HEK293 (cell line): ENCODE results near the gene TUBGCP3.

Experiments used
- BCL11B ChIP-seq: fragments of 450-650 bp; formaldehyde crosslinking; IDR thresholded peaks from 2 replicates; pipeline ENCODE4 v1.5.1; 2016; ENCODE audit warnings: low read depth, missing biosample characterization, missing genetic modification characterization
- EGR2 ChIP-seq: fragments of 450-650 bp; formaldehyde crosslinking; IDR thresholded peaks from 2 replicates; pipeline ENCODE4 v1.5.1; 2016; ENCODE audit warnings: low read depth, missing biosample characterization, missing genetic modification characterization
- KLF8 ChIP-seq: fragments of 450-650 bp; formaldehyde crosslinking; IDR thresholded peaks from 2 replicates; pipeline ENCODE4 v1.5.1; 2016; ENCODE audit warnings: missing biosample characterization, missing genetic modification characterization
- KLF9 ChIP-seq: fragments of 450-650 bp; formaldehyde crosslinking; IDR thresholded peaks from 2 replicates; pipeline ENCODE4 v1.5.1; 2016; ENCODE audit warnings: missing biosample characterization, missing genetic modification characterization, low read depth
- SCRT2 ChIP-seq: fragments of 450-650 bp; formaldehyde crosslinking; IDR thresholded peaks from 2 replicates; pipeline ENCODE4 v1.5.1; 2016; ENCODE audit warnings: missing biosample characterization, missing genetic modification characterization
- ZBTB17 ChIP-seq: fragments of 450-650 bp; formaldehyde crosslinking; IDR thresholded peaks from 2 replicates; pipeline ENCODE4 v1.5.1; 2016; ENCODE audit warnings: missing biosample characterization, missing genetic modification characterization
- ZBTB21 ChIP-seq: fragments of 450-650 bp; formaldehyde crosslinking; IDR thresholded peaks from 2 replicates; pipeline ENCODE4 v1.5.1; 2017; ENCODE audit warnings: missing biosample characterization, missing genetic modification characterization
- ZNF175 ChIP-seq: fragments of 450-650 bp; formaldehyde crosslinking; IDR thresholded peaks from 2 replicates; pipeline ENCODE4 v1.5.1; 2016; ENCODE audit warnings: missing biosample characterization, missing genetic modification characterization
- ZNF214 ChIP-seq: fragments of 450-650 bp; formaldehyde crosslinking; IDR thresholded peaks from 2 replicates; pipeline ENCODE4 v1.5.1; 2017; ENCODE audit warnings: missing biosample characterization, mild to moderate bottlenecking, missing genetic modification characterization, borderline replicate concordance
- ZNF274 ChIP-seq, 2 experiments: fragments of 200-500 bp in 1 of 2; fragments of 450-650 bp in 1 of 2; sonication (Bioruptor generic) in 1 of 2; formaldehyde crosslinking in 1 of 2; IDR thresholded peaks; 2 replicates each; pipeline versions ENCODE4 v1.5.1 to v1.6.1; 2014 to 2016; ENCODE audit warnings: borderline replicate concordance in 1 of 2, inconsistent platforms in 1 of 2, low read length in 1 of 2, missing biosample characterization in 1 of 2, missing genetic modification characterization in 1 of 2
- ZNF391 ChIP-seq: fragments of 450-650 bp; formaldehyde crosslinking; IDR thresholded peaks from 2 replicates; pipeline ENCODE4 v1.5.1; 2016; ENCODE audit warnings: low read depth, missing biosample characterization, missing genetic modification characterization, borderline replicate concordance
- ZNF423 ChIP-seq: fragments of 450-650 bp; formaldehyde crosslinking; IDR thresholded peaks from 2 replicates; pipeline ENCODE4 v1.5.1; 2016; ENCODE audit warnings: missing biosample characterization, missing genetic modification characterization
- ZNF473 ChIP-seq: fragments of 450-650 bp; formaldehyde crosslinking; IDR thresholded peaks from 2 replicates; pipeline ENCODE4 v1.5.1; 2017; ENCODE audit warnings: missing biosample characterization, missing genetic modification characterization
- ZNF514 ChIP-seq: fragments of 450-650 bp; formaldehyde crosslinking; IDR thresholded peaks from 2 replicates; pipeline ENCODE4 v1.5.1; 2016; ENCODE audit warnings: missing biosample characterization, missing genetic modification characterization
- ZNF521 ChIP-seq: fragments of 450-650 bp; formaldehyde crosslinking; IDR thresholded peaks from 2 replicates; pipeline ENCODE4 v1.5.1; 2017; ENCODE audit warnings: missing biosample characterization, mild to moderate bottlenecking, missing genetic modification characterization
- ZNF544 ChIP-seq: fragments of 450-650 bp; formaldehyde crosslinking; IDR thresholded peaks from 2 replicates; pipeline ENCODE4 v1.5.0; 2017; ENCODE audit warnings: missing biosample characterization, missing genetic modification characterization
- ZNF623 ChIP-seq: fragments of 450-650 bp; formaldehyde crosslinking; IDR thresholded peaks from 2 replicates; pipeline ENCODE4 v1.5.1; 2016; ENCODE audit warnings: missing biosample characterization, missing genetic modification characterization
- ZNF660 ChIP-seq: fragments of 450-650 bp; IDR thresholded peaks from 2 replicates; pipeline ENCODE4 v1.5.1; 2018; ENCODE audit warnings: missing biosample characterization, mild to moderate bottlenecking, missing genetic modification characterization
- ZNF701 ChIP-seq: fragments of 450-650 bp; formaldehyde crosslinking; IDR thresholded peaks from 2 replicates; pipeline ENCODE4 v1.5.1; 2016; ENCODE audit warnings: missing biosample characterization, missing genetic modification characterization
- ZNF707 ChIP-seq: fragments of 450-650 bp; formaldehyde crosslinking; IDR thresholded peaks from 2 replicates; pipeline ENCODE4 v1.5.1; 2016; ENCODE audit warnings: missing biosample characterization, missing genetic modification characterization
- TF ChIP-seq, protein P1 (sequence below): fragments of 450-650 bp; formaldehyde crosslinking; IDR thresholded peaks from 2 replicates; pipeline ENCODE4 v1.5.1; 2016; ENCODE audit warnings: missing biosample characterization, missing genetic modification characterization, low read depth
- TF ChIP-seq, protein P2 (sequence below): fragments of 450-650 bp; formaldehyde crosslinking; IDR thresholded peaks from 2 replicates; pipeline ENCODE4 v1.5.1; 2017; ENCODE audit warnings: missing biosample characterization, missing genetic modification characterization
- TF ChIP-seq, protein P3 (sequence below): fragments of 450-650 bp; formaldehyde crosslinking; IDR thresholded peaks from 2 replicates; pipeline ENCODE4 v1.5.1; 2016; ENCODE audit warnings: missing biosample characterization, missing genetic modification characterization
- TF ChIP-seq, protein P4 (sequence below): fragments of 450-650 bp; formaldehyde crosslinking; conservative IDR thresholded peaks from 2 replicates; pipeline ENCODE4 v1.5.1; 2016; ENCODE audit warnings: low read depth, missing biosample characterization, missing genetic modification characterization
- TF ChIP-seq, protein P5 (sequence below): fragments of 450-650 bp; formaldehyde crosslinking; IDR thresholded peaks from 2 replicates; pipeline ENCODE4 v1.5.1; 2016; ENCODE audit warnings: missing biosample characterization, missing genetic modification characterization
- TF ChIP-seq, protein P6 (sequence below): fragments of 450-650 bp; formaldehyde crosslinking; IDR thresholded peaks from 2 replicates; pipeline ENCODE4 v1.5.1; 2016; ENCODE audit warnings: missing biosample characterization, missing genetic modification characterization

Gene TUBGCP3

DNA sequence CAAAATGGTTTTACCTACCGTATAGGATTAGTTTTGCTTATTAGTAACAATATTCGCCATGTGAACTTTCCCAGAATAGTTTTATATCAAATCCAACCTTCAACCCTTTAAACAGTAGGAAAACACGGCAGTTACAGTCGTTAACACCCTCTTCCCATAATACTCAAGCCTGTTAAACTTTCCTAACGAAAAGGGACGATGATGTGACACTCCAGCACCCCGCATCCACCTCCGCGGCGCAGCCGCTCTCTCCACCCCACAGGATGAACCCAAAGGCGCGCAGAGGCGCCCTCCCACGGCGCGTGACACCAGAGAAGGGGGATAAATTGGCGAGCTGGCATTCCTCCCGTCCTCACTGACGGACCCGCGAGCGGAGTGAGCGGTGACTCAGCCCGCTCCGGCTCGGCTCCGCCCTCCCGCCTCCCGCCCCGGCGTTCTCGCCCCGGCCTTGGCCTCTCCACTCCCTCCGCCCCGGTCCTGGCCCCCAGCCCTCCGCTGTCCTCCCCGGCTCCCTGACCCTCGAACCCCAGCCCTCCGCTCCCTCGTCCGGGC lies 665 bp downstream of the TUBGCP3 start (continued):
- TF ChIP-seq EGR2 (tag by site-specific recombination) (peak; percentile 89), KLF8 (tag by site-specific recombination) (peak; percentile 87), ZNF660 (tag by site-specific recombination) (peak; percentile 53), ZBTB21 (tag by site-specific recombination) (no peak), ZNF623 (tag by site-specific recombination) (no peak), ZNF214 (no peak), ZNF423 (tag by site-specific recombination) (peak; percentile 87), ZNF521 (no peak), ZNF701 (no peak), ZNF707 (tag by site-specific recombination) (no peak), ZNF544 (tag by site-specific recombination) (no peak), ZNF473 (tag by site-specific recombination) (no peak), ZBTB17 (tag by site-specific recombination) (peak; percentile 67; the same call in 1 of the 2 replicates), KLF9 (tag by site-specific recombination) (peak; percentile 62; the same call in 1 of the 2 replicates), ZNF175 (tag by site-specific recombination) (no peak), BCL11B (peak; percentile 55; the same call in 1 of the 2 replicates), ZNF514 (tag by site-specific recombination) (no peak), ZNF391 (no peak), ZNF274 (IDR thresholded peaks at IDR 0.05; ENCODE audit: low read length) (no peak), ZNF274 (tag by site-specific recombination; IDR thresholded peaks at IDR 0.05; ENCODE audit: borderline replicate concordance) (no peak), SCRT2 (tag by site-specific recombination) (no peak)
- TF ChIP-seq, protein P1, sequence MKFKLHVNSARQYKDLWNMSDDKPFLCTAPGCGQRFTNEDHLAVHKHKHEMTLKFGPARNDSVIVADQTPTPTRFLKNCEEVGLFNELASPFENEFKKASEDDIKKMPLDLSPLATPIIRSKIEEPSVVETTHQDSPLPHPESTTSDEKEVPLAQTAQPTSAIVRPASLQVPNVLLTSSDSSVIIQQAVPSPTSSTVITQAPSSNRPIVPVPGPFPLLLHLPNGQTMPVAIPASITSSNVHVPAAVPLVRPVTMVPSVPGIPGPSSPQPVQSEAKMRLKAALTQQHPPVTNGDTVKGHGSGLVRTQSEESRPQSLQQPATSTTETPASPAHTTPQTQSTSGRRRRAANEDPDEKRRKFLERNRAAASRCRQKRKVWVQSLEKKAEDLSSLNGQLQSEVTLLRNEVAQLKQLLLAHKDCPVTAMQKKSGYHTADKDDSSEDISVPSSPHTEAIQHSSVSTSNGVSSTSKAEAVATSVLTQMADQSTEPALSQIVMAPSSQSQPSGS (tag by site-specific recombination): no peak
- TF ChIP-seq, protein P2, sequence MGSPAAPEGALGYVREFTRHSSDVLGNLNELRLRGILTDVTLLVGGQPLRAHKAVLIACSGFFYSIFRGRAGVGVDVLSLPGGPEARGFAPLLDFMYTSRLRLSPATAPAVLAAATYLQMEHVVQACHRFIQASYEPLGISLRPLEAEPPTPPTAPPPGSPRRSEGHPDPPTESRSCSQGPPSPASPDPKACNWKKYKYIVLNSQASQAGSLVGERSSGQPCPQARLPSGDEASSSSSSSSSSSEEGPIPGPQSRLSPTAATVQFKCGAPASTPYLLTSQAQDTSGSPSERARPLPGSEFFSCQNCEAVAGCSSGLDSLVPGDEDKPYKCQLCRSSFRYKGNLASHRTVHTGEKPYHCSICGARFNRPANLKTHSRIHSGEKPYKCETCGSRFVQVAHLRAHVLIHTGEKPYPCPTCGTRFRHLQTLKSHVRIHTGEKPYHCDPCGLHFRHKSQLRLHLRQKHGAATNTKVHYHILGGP (tag by site-specific recombination): no peak
- TF ChIP-seq, protein P3, sequence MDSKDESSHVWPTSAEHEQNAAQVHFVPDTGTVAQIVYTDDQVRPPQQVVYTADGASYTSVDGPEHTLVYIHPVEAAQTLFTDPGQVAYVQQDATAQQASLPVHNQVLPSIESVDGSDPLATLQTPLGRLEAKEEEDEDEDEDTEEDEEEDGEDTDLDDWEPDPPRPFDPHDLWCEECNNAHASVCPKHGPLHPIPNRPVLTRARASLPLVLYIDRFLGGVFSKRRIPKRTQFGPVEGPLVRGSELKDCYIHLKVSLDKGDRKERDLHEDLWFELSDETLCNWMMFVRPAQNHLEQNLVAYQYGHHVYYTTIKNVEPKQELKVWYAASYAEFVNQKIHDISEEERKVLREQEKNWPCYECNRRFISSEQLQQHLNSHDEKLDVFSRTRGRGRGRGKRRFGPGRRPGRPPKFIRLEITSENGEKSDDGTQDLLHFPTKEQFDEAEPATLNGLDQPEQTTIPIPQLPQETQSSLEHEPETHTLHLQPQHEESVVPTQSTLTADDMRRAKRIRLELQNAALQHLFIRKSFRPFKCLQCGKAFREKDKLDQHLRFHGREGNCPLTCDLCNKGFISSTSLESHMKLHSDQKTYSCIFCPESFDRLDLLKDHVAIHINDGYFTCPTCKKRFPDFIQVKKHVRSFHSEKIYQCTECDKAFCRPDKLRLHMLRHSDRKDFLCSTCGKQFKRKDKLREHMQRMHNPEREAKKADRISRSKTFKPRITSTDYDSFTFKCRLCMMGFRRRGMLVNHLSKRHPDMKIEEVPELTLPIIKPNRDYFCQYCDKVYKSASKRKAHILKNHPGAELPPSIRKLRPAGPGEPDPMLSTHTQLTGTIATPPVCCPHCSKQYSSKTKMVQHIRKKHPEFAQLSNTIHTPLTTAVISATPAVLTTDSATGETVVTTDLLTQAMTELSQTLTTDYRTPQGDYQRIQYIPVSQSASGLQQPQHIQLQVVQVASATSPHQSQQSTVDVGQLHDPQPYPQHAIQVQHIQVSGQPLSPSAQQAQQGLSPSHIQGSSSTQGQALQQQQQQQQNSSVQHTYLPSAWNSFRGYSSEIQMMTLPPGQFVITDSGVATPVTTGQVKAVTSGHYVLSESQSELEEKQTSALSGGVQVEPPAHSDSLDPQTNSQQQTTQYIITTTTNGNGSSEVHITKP: peak; percentile 67
- TF ChIP-seq, protein P4, sequence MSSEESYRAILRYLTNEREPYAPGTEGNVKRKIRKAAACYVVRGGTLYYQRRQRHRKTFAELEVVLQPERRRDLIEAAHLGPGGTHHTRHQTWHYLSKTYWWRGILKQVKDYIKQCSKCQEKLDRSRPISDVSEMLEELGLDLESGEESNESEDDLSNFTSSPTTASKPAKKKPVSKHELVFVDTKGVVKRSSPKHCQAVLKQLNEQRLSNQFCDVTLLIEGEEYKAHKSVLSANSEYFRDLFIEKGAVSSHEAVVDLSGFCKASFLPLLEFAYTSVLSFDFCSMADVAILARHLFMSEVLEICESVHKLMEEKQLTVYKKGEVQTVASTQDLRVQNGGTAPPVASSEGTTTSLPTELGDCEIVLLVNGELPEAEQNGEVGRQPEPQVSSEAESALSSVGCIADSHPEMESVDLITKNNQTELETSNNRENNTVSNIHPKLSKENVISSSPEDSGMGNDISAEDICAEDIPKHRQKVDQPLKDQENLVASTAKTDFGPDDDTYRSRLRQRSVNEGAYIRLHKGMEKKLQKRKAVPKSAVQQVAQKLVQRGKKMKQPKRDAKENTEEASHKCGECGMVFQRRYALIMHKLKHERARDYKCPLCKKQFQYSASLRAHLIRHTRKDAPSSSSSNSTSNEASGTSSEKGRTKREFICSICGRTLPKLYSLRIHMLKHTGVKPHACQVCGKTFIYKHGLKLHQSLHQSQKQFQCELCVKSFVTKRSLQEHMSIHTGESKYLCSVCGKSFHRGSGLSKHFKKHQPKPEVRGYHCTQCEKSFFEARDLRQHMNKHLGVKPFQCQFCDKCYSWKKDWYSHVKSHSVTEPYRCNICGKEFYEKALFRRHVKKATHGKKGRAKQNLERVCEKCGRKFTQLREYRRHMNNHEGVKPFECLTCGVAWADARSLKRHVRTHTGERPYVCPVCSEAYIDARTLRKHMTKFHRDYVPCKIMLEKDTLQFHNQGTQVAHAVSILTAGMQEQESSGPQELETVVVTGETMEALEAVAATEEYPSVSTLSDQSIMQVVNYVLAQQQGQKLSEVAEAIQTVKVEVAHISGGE: no peak
- TF ChIP-seq, protein P5, sequence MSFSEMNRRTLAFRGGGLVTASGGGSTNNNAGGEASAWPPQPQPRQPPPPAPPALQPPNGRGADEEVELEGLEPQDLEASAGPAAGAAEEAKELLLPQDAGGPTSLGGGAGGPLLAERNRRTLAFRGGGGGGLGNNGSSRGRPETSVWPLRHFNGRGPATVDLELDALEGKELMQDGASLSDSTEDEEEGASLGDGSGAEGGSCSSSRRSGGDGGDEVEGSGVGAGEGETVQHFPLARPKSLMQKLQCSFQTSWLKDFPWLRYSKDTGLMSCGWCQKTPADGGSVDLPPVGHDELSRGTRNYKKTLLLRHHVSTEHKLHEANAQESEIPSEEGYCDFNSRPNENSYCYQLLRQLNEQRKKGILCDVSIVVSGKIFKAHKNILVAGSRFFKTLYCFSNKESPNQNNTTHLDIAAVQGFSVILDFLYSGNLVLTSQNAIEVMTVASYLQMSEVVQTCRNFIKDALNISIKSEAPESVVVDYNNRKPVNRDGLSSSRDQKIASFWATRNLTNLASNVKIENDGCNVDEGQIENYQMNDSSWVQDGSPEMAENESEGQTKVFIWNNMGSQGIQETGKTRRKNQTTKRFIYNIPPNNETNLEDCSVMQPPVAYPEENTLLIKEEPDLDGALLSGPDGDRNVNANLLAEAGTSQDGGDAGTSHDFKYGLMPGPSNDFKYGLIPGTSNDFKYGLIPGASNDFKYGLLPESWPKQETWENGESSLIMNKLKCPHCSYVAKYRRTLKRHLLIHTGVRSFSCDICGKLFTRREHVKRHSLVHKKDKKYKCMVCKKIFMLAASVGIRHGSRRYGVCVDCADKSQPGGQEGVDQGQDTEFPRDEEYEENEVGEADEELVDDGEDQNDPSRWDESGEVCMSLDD: 0 out of 2 replicates have a peak, but pooled peaks have one; percentile 39
- TF ChIP-seq, protein P6, sequence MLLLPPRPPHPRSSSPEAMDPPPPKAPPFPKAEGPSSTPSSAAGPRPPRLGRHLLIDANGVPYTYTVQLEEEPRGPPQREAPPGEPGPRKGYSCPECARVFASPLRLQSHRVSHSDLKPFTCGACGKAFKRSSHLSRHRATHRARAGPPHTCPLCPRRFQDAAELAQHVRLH (tag by site-specific recombination): no peak
